ENCODE results near the gene KIFC1.
"Not testable (repeated sequence)": the region's sequence is repeated elsewhere in the genome, so short reads cannot be mapped to it uniquely, and the experiment has no call there.

Gene KIFC1, protein sequence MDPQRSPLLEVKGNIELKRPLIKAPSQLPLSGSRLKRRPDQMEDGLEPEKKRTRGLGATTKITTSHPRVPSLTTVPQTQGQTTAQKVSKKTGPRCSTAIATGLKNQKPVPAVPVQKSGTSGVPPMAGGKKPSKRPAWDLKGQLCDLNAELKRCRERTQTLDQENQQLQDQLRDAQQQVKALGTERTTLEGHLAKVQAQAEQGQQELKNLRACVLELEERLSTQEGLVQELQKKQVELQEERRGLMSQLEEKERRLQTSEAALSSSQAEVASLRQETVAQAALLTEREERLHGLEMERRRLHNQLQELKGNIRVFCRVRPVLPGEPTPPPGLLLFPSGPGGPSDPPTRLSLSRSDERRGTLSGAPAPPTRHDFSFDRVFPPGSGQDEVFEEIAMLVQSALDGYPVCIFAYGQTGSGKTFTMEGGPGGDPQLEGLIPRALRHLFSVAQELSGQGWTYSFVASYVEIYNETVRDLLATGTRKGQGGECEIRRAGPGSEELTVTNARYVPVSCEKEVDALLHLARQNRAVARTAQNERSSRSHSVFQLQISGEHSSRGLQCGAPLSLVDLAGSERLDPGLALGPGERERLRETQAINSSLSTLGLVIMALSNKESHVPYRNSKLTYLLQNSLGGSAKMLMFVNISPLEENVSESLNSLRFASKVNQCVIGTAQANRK

DNA sequence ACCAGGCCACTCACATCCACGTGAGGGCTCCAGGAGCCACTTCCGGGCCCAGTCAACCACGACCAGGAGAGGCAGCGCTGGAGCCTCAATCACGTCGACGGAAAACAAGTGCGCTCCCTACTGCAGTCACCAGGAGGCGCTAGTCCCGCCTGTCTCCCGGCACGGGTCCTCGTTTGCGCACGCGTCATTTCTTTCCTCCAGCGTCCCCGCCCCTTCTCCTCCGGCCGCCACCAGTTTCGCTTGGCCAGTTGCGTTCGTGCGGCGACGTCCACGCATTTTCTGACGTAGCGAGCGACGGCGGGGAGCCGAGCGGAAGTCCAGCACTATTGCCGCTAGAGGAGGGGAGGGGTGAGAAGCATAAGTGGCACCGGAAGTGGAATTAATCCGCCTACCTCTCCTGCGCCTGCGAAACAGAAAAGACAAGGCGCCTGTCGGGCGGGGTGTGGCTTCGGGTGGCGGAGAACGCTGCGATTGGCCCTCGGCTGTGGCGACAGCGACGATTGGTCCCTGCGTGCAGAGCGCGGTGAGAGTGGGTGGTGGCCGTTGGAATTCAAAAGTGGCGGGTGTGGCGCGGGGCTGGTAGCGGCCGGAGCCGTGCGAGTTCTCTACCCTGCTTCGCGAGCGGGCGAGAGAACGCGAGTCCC lies at the start of gene KIFC1:
TSS of gene KIFC1 (plus strand) at position 546 of the 644 bp plus-strand sequence. CDS start 163 bp downstream, outside the sequence.
- peak; percentile 100 for DNase-seq

DNA sequence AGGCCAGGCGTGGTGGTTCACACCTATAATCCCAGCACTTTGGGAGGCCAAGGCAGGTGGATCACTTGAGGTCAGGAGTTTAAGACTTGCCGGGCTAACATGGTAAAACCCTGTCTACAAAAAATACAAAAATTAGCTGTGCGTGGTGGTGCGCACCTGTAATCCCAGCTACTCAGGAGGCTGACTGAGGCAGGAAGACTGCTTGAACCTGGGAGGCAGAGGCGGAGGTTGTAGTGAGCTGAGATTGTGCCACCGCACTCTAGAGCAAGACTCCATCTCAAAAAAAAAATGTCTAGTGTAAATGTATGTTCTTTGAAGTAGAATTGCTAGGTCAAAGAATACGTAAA lies 48.0 kb upstream of the KIFC1 start:
- not testable (repeated sequence) for DNase-seq

DNA sequence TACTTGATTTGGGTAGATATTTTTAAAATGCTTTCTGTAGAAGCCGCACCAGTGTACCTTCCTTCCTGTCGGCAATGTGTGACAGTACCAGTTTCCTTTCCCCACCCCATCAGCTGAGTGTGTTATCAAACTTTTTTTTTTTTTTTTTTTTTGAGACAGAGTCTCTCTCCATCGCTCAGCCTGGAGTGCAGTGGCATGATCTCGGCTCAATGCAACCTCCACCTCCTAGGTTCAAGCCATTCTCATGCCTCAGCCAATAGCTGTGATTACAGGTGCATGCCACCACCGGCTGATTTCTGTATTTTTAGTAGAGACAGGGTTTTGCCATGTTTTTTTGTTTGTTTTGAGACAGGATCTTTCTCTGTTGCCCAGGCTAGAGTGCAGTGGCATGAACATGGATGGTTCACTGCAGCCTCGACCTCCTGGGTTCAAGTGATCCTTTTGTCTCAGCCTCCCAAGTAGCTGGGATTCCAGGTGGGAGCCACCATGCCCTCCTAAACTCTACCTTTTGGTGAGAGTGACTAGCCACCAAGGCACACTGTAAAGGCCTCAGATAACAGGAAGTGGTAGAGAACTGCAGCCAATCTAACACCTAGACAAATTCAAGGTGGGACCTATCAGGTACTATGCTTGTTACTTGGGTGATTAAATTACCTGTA lies 47.5 kb upstream of the KIFC1 start:
- DNase-seq = peak; percentile 69

DNA sequence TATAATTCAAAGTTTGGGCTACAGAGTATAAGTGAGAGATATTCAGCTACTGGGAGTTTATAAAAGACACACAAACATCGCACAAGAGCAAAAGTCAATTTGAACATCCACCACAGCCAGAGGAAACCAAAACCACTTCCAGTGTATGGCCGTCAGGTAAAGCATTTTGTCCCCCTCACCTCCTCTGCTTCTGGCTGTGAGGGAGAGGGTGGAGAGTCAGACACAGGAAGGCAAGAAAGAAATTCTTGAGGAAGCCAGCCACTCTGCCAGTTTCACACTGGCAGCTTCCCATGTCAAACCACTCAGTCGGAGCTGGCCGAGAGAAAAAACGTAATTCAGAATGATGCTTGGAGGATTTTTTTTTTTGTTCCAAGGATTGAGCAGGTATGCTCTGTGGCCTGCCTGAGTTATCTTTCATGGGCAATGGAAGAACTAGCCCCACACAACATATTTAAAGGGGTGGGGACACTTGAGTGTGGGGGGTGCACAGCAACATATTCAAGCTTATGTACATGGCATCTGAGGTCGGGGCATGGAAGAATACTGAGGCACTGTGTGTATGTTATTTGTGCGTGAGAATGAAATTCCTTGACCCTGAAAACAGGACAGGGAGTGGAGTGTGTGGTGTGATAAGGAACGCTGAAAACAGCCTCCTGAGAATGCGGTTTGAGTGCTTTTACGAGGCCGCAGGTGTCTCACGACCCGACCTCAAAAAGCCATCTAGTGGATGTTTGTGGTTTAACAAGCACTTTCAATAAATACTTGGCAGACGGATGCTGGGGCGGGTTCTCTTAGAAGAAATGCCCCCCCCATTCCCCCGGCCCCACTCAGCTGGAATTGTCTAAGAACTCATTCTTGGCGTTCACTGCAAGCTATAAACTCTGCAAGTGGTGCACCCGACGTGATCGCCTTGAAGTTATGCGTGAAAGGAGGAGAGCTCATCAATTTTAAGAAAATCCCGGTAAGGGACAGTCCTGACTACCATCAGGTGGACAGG lies 46.6 kb upstream of the KIFC1 start:
- DNase-seq = peak; percentile 93

DNA sequence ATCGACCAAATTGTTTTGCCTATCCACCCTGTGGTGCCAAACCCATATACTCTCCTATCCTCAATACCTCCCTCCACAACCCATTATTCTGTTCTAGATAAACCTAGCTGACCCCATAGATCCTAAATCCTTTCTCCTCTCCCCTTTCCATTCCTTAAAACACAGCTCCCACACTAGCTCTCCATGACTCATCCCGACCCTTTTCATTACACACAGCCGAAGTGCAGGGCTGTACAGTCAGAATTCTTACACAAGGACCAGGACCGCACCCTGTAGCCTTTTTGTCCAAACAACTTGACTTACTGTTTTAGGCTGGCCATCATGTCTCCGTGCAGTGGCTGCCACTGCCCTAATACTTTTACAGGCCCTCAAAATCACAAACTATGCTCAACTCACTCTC lies 44.7 kb upstream of the KIFC1 start:
- not testable (repeated sequence) for DNase-seq

DNA sequence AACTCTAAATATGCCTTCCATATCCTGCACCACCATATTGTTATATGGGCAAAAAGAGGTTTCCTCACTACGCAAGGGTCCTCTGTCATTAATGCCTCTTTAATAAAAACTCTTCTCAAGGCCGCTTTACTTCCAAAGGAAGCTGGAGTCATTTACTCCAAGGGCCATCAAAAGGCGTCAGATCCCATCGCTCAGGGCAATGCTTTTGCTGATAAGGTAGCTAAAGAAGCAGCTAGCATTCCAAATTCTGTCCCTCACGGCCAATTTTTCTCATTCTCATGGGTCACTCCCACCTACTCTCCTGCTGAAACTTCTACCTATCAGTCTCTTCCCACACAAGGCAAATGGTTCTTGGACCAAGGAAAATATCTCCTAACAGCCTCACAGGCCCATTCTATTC lies 43.8 kb upstream of the KIFC1 start:
- no peak for DNase-seq

DNA sequence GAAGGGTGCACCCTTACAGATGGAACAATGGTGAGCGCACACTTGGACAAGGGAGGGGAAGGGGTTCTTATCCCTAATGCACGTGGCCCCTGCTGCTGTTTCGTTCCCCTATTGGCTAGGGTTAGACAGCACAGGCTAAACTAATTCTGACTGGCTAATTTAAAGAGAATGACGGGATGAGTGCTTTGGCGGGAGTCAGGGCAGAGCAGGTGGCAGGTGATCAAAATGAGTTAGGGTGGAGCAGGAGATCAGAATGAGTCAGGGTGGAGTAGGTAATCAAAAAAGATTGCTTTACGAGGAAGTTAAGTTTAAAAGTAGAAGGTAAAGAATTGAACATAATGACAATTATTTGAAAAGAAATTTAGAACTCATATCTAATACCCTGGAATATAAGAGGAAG lies 35.8 kb upstream of the KIFC1 start:
- not testable (repeated sequence) for DNase-seq

DNA sequence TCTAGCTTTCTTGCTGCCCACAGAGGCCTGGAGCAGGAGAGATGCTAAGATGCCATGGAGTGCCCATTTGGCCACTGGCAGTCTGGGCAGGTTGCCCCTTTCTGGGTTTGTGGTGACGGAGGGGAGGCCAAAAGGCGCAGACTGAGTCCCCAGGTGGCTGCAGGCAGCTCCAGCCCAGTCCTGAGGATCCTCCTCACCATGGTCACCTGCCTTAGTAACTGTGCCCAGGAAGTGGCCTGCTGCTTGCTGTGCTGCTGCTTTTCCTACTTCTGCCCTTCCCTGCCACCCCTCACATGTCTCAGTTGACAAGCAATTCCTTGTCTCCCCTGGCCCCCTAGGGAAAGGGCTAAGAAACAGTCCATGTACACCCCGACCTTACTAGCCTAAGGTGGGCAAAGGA lies 35.3 kb upstream of the KIFC1 start:
- no peak for DNase-seq

DNA sequence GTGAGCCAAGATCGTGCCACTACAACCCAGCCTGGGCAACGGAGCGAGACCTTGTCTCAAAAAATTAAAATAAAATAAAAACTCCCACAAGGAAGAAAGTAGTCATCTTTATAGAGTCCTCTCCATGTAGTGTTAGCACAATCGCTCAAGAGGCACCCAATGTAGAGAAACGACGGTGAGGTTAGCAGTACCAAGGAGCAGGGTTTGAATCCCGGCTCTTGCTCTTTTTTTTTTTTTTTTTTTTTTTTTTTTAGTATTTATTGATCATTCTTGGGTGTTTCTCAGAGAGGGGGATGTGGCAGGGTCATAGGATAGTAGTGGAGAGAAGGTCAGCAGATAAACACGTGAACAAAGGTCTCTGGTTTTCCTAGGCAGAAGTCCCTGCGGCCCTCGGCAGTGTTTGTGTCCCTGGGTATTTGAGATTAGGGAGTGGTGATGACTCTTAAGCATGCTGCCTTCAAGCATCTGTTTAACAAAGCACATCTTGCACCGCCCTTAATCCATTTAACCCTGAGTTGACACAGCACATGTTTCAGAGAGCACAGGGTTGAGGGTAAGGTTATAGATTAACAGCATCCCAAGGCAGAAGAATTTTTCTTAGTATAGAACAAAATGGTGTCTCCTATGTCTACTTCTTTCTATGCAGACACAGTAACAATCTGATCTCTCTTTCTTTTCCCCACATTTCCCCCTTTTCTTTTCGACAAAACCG lies 34.3 kb upstream of the KIFC1 start:
- peak; percentile 77 for DNase-seq

DNA sequence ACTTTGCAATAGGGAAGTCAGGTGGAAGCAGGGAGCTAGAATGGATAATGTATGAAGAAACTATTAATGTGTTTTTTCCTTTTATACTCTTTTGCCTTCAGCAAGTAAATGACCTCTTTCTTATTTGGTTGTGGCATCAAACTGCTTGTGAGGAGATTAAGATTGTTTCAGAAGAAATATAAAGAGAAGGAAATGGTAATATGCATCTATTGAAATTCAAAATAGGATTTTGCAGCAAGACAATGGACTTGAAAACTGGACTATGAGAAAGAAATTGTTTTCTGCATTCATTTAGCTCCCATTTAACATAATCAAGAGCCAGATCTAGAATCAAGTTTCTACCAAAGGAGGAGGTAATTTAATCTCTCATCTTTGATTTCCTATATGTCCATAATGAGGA lies 32.3 kb upstream of the KIFC1 start:
- no peak for DNase-seq

DNA sequence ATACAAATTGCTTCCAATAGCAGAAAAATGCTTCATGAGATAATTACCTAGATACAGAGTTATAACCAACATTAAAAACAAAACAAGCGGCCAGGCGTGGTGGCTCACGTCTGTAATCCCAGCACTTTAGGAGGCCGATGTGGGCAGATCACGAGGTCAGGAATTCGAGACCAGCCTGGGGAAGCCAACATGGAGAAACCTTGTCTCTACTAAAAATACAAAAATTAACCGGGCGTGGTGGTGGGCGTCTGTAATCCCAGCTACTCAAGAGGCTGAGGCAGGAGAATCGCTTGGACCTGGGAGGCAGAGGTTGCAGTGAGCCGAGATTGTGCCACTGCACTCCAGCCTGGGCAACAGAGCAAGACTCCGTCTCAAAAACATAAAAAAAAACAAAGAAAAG lies 28.1 kb upstream of the KIFC1 start:
- DNase-seq = not testable (repeated sequence)

DNA sequence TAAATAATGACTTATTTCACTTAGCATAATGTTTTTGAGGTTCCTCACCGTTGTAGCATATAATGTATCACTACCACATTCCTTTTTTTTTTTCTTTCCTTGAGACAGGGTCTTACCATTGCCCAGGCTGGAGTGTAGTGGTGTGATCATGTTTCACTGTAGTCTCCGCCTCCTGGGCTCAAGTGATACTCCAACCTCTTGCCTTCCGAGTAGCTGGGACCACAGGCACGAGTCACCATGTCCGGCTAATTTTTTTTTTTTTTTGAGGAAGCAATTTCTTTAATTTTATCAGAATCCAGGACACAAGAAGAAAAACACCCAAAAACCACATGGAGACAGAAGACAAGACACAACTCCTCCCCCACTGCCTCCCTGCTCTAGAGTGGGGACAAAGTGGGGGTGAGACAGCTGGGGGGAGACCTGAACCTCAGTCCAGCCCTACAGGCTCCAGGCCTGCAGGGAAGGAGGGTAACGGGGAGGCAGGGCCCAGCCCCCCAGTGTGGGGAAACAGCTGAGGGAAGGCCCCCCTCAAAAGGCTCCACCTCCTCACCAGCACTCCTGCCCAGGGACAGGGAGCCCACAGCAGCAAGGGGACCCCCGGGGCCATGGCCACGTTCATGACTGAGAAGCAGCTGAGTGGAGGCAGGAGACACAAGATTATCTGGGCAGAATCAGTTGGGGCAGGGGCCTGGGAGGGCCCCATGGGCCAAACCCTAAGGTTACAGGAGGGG lies 27.0 kb upstream of the KIFC1 start:
- DNase-seq = peak; percentile 86

DNA sequence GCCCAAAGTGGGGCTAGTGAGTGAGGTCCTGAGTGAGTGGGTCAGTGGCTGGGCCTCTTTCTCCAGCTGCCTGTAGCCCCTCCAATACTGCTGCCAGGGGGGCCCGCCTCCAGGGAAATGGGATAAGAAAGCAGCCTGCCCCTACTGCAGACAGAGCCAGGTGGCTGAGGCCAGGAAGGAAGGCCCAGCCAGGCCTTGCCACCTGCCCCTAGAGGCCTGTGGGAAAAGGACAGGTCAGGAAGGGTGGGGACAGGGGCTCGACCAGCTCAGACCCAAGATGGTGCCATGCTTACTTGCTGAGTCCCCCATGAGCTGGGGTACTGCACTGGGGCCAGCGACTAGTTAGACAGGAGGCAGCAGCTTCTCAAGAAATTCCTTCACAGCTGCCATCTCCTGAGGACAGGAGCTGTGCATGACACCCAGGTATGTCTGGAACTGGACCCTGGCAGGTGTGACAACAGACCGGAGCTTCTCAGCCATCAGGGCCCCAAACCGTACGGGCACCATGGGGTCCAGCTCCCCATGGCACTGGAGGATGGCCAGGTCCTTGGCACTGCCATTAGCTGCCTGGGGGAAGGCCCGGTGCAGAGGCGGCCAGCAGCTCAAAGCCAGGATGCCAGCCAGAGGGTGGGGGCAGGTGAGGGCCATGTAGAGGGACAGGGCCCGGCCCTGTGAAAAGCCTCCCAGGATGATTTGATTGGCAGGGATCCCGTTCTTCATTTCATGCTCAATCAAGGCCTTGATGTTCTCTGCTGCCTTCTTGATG lies 26.2 kb upstream of the KIFC1 start:
- peak; percentile 44 for DNase-seq

DNA sequence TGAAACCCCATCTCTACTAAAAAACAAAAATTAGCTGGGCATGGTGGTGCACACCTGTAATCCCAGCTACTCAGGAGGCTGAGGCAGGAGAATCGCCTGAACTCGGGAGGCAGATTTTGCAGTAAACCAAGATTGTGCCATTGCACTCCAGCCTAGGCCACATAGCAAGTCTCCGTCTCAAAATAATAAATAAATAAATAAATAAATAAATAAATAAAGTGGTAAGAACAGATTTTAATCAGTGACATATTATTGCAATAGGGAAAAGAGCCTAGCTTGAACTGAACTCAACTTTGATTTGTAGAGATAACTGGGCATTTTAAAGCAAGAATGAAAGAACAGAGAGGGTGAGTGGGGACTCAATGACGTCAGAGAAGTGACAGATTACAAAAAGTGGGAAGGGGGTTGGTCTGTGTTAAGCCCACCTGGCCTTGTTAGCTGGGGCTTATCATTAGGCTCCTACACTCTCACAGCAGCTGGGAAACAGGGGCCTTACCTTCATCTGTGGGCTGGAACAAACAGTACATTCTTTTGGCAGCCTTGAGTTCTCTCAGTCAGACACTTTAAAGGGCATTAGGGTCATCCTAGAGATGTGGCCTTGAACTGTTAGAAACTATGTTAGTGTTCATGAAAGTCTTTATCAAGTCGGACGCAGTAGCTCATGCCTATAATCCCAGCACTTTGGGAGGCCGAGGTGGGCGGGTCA lies 24.5 kb upstream of the KIFC1 start:
- DNase-seq = no peak

DNA sequence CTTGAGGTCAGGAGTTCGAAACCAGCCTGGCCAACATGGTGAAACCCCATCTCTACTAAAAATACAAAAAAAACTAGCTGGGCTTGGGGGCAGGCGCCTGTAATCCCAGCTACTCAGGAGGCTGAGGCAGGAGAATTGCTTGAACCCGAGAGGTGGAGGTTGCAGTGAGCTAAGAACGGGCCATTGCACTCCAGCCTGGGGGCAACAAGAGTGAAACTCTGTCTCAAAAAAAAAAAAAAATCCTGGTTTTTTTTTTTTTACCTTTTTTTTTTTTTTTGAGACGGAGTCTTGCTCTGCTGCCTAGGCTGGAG lies 24.0 kb upstream of the KIFC1 start:
- not testable (repeated sequence) for DNase-seq

DNA sequence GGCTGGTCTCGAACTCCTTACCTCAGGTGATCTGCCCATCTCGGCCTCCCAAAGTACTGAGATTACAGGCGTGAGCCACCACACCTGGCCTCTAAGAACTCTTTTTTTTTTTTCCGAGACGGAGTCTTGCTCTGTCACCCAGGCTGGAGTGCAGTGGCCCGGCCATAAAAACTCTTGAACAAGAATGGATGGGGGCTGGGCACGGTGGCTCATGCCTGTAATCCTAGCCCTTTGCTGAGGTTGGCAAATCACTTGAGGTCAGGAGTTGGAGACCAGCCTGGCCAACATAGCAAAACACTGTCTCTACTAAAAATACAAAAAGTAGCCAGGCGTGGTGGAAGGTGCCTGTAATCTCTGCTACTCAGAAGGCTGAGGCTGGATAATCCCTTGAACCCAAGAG lies 19.7 kb upstream of the KIFC1 start:
- DNase-seq = not testable (repeated sequence)

DNA sequence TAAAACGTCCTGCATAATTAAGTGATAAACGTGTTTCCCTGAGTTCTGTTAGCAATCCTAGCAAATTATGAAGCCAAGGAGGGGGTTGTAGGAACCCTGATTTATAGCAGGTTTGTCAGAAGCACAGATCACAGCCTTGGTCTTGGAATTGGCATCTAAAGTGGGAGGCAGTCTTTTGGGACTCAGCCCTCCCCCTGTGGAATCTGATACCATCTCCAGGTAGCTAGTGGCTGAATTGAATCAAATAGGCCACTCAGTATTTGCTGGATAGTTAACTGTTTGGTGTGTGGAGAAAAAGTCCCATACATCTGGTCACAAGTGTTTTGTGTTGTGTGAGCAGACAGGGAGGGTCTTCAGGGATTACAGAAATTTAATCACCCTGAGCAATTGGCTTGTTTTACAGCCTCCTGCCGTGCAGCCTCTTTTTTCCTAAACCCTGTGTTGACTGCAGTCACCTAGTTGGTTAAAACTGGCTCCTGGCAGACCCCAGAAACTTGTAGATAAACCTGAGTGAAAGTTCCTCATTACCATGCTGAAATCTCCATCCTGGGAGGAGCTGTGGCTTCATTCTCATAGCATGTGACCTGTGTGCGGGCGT lies 19.0 kb upstream of the KIFC1 start:
- no peak for DNase-seq

DNA sequence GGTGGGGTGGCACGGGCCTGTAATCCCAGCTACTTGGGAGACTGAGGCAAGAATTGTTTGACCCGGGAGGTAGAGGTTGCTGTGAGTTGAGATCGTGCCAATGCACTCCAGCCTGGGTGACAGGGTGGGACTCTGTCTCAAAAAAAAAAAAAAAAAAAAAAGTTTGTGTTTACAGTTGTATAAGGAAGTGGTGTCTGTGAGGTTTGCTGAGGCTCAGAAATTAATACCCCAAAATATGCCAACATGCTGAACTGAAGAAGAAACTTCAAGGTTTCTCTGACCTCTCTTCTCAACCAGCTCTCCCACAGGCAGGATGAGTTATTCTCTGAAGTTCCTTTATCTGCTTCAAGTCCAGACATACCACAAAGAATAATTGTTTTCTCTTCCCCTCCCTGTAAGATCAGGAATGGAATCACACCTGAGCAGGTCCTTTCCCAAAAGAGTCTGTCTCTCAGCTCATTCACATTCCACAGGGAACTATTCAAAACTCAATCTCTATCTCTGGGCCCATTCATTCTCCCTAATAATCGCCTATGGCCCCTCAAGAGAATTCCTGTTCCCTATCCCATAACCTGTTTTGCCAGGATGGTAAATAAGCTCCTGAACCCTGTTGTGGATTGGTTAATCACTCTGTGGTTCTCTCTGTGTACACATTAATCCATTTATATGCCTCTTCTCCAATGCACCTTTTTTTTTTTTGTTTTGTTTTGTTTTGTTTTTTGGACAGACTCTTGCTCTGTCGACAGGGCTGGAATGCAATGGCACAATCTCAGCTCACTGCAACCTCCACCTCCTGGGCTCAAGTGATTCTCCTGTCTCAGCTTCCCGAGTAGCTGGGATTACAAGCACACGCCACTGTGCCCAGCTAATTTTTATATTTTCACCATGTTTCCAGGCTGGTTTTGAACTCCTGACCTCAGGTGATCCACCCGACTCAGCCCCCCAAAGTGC lies 17.4 kb upstream of the KIFC1 start:
- DNase-seq = no peak
